Right atrium auricular region (tissue), 2 donors: ENCODE results near the gene CPO. TPM values are rescaled to one million over a fixed set of nuclear protein-coding genes. Genes with fewer than 3 reads are reported as not detected.
"Not testable (repeated sequence)": the region's sequence is repeated elsewhere in the genome, so short reads cannot be mapped to it uniquely, and the experiment has no call there.

Source experiments
- DNase-seq: peaks from one replicate; pipeline ENCODE4 v3.0.0-alpha.2; 2019; ENCODE audit warnings: low spot score
- H3K27ac ChIP-seq, 2 donors: fragments of 200-600 bp; sonication (generic); 1 replicate in 1 of 2; 2 replicates in 1 of 2; pipeline ENCODE4 v1.5.1; 2016 to 2019
- H3K27me3 ChIP-seq, 2 donors: fragments of 200-600 bp; sonication (generic); one replicate each; pipeline versions ENCODE4 v1.5.1 to v1.6.0; 2017 to 2019
- H3K36me3 ChIP-seq: fragments of 200-600 bp; sonication (generic); one replicate; pipeline ENCODE4 v1.5.1; 2016
- H3K4me1 ChIP-seq, 2 donors: fragments of 200-600 bp; sonication (generic); one replicate each; pipeline versions ENCODE4 v1.5.1 to v1.6.0; 2017 to 2019
- H3K4me3 ChIP-seq, 2 donors: fragments of 200-600 bp; sonication (generic); 1 replicate in 1 of 2; 2 replicates in 1 of 2; pipeline ENCODE4 v1.5.1; 2017 to 2019; ENCODE audit warnings: mild to moderate bottlenecking in 1 of 2, moderate library complexity in 1 of 2
- H3K9me3 ChIP-seq, 2 donors: fragments of 200-600 bp; sonication (generic); one replicate each; pipeline ENCODE4 v1.5.1; 2019
- total RNA-seq, 2 donors: library from RNA; depleted of rRNA; stranded (reverse); fragments of >200 nt; gene quantifications; one replicate each; pipeline ENCODE4 v1.1.0, GENCODE V29; 2016
- TF ChIP-seq, protein P1 (sequence below), 2 donors: fragments of 200-600 bp; sonication (generic); IDR thresholded peaks; one replicate each; pipeline ENCODE4 v1.5.1; 2019; ENCODE audit warnings: antibody characterized with exemption in 2 of 2

Gene CPO
- total RNA-seq, 2 donors from 2014 or later: not detected

DNA sequence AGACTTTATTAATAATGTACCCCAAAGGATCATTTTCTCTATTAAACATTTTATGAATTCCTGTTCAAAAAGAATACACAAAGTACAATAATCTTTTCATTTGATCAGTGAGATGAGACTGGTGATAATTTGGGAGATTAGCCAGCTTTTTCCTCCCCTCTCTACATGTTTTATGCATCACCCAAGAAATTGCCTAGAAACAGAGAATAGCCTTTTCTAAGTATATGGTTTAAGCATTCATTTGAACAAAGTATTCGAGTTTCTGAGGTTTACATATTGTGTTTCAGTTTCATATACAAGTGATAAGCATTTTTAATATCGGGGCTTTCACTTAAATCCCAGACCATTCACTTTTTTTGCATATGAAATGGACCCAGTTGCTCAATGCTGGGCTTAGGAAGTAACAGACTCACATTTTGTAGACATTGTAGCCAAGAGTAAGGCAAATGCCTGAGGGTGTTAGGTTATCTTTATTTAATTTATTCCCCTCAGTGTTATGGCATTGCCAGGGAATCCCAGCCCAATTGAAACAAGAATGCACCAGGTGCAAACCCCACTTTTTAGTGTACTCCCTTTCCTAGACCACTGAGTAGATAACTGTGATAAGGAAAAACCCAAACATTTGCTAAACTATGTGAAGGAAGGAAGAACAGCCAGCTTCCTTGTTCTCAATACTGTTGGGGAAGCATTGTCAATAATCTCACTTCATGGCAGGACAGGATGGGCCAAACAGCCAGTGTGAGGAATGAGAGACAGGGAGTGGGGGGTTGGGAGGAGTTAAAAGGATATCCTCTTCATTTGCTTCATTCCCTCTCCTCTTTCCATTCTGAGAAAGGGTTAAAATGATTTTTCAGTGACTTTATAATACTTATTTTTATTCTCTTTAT, 3.5 kb downstream of the CPO start:
- no peak for DNase-seq
- H3K4me1 ChIP-seq: no peaks in the 10 kb centered on the region
- H3K27me3 ChIP-seq: no peaks in the 10 kb centered on the region
- TF ChIP-seq, protein P1, sequence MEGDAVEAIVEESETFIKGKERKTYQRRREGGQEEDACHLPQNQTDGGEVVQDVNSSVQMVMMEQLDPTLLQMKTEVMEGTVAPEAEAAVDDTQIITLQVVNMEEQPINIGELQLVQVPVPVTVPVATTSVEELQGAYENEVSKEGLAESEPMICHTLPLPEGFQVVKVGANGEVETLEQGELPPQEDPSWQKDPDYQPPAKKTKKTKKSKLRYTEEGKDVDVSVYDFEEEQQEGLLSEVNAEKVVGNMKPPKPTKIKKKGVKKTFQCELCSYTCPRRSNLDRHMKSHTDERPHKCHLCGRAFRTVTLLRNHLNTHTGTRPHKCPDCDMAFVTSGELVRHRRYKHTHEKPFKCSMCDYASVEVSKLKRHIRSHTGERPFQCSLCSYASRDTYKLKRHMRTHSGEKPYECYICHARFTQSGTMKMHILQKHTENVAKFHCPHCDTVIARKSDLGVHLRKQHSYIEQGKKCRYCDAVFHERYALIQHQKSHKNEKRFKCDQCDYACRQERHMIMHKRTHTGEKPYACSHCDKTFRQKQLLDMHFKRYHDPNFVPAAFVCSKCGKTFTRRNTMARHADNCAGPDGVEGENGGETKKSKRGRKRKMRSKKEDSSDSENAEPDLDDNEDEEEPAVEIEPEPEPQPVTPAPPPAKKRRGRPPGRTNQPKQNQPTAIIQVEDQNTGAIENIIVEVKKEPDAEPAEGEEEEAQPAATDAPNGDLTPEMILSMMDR (IDR thresholded peaks at IDR 0.05): no peak
- no peaks in the 10 kb centered on the region for H3K36me3 ChIP-seq
- H3K9me3 ChIP-seq: peaks cover 7 to 17% of the 10 kb centered on the region in 2 donors
- H3K4me3 ChIP-seq: no peak overlapping the region
- H3K27ac ChIP-seq: no peak overlapping the region

DNA sequence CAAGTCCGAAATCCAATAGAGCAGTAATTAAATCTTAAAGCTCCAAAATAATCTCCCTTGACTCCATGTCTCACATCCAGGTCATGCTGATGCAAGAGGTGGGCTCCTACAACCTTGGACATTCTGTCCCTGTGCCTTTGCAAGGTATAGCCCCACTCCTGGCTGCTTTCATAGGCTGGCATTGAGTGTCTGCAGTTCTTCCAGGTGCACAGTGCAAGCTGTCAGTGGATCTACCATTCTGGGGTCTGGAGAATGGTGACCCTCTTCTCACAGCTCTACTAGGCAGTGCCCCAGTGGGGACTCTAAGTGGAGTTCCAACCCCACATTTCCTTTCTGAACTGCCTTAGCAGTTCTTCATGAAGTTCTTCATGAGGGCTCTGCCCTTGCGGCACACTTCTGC, 14.1 kb downstream of the CPO start:
- H3K4me1 ChIP-seq, H3K4me3 ChIP-seq, H3K27me3 ChIP-seq, H3K27ac ChIP-seq, H3K9me3 ChIP-seq, DNase-seq, H3K36me3 ChIP-seq: not testable (repeated sequence)

DNA sequence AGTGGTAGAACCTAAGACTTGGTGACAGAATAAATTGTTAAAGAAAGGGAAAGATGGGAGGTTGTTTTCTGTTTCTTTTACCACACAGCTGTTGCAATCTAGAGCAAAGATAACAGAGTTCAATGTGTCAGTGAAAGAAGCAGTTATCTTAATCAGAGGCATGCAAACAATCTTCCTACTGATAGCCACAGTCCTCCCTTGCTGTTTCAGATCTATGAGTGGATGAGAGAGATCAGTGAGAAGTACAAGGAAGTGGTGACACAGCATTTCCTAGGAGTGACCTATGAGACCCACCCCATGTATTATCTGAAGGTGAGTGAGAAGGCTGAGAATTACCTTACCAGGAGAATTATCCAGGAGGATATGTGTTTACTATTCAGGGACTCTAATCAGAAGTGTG, 15.9 kb downstream of the CPO start:
- H3K36me3 ChIP-seq: no peaks in the 10 kb centered on the region

DNA sequence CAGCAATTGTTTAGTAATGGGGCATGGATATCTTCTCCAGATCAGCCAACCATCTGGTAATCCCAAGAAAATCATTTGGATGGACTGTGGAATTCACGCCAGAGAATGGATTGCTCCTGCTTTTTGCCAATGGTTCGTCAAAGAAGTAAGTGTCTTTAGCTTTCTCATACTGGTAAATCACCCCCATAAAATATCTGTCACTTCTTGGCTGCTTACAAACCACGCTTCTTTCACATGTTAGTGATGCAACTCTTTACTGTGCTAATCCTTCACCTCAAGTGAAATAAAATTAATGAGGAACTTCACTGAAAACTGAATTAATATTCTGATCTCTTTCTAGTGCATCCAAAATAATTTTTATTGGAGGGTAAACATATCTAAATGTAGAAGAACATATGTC, 18.9 kb downstream of the CPO start:
- Histone ChIP-seq H3K27me3 (no peaks in the 10 kb centered on the region), H3K9me3 (no peaks in the 10 kb centered on the region), H3K27ac (no peak overlapping the region), H3K4me1 (no peaks in the 10 kb centered on the region), H3K4me3 (no peak overlapping the region), H3K36me3 (no peaks in the 10 kb centered on the region)
- TF ChIP-seq, protein P1 (IDR thresholded peaks at IDR 0.05): no peak
- DNase-seq: no peak

More for the DNA sequence above, 15.9 kb downstream of the CPO start:
- H3K27me3 ChIP-seq: no peaks in the 10 kb centered on the region
- H3K4me3 ChIP-seq: no peak overlapping the region
- no peaks in the 10 kb centered on the region for H3K4me1 ChIP-seq
- no peak for DNase-seq
- H3K27ac ChIP-seq: no peak overlapping the region
- H3K9me3 ChIP-seq: no peaks in the 10 kb centered on the region
- TF ChIP-seq, protein P1 (IDR thresholded peaks at IDR 0.05): no peak

DNA sequence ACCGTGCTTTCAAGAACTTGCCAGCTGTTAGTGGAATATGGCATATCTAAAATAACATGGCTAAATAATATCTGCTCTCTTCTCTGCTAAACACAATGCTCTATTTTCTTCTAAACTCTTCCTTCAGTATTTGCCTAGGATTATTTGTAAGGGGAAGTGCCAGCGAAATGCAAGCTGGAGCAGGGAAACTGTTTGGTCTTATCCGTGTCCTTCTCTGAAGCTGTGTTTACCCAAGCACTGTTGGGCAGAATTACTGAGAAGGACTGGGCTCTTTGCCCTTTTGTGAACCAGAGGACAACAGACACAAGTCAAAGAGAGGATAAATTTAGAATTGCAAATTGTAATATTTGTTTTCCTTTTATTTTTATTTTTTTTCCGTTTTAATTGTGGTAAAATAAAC, 23.6 kb downstream of the CPO start:
- no peak for DNase-seq
- no peaks in the 10 kb centered on the region for H3K4me1 ChIP-seq
- no peak overlapping the region for H3K27ac ChIP-seq
- H3K4me3 ChIP-seq: no peak overlapping the region
- H3K27me3 ChIP-seq: no peaks in the 10 kb centered on the region
- no peaks in the 10 kb centered on the region for H3K9me3 ChIP-seq
- TF ChIP-seq, protein P1 (IDR thresholded peaks at IDR 0.05): no peak
- H3K36me3 ChIP-seq: no peaks in the 10 kb centered on the region

DNA sequence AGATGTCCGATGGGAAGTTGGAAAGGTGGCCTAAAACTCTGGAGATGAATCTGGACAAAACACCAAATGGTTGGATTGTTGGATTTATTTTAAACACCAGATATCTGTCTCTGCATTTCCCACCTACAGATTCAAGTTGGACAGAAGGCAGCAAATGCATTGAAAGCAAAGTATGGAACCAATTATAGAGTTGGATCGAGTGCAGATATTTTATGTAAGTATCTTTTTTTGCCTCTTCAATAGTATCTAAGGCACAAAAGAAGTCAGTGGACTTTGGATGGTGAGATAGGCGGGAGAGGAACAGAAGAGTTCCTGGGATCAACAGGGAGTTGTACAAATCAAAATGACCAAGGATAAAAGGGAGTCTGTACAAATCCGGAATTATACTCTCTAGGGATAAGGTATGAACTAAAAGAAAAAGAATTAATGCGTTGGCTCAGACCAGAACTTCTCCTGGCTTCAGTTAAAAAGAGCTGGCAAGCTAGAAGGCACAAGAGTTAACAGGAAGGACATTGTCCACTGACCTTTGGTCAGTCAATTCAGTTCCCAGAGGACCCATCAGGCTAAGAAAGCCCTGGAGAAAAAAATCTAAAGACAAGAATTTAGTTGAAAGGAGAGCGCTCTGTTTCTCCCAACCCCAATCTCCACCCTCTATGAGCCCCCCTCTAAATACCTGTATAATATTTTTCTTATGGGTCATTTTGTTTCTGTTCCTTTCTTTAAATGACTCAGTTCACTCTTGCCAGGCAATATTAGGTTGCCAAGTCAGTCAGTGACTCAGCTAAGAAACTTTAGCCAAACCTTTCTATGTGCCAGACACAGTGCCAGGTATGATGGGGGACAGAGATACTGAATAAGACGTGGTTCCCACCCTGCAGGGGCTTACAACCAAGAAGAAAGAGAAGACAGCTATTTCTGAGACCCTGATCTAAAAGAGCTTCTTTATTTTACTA, 29.1 kb downstream of the CPO start:
- no peak for DNase-seq
- Histone ChIP-seq H3K27ac (no peak overlapping the region), H3K4me1 (no peaks in the 10 kb centered on the region), H3K4me3 (no peak overlapping the region), H3K9me3 (no peaks in the 10 kb centered on the region), H3K36me3 (no peaks in the 10 kb centered on the region), H3K27me3 (no peaks in the 10 kb centered on the region)
- TF ChIP-seq, protein P1 (IDR thresholded peaks at IDR 0.05): no peak
